HTR-8/SVneo (cell line): ENCODE data around the gene TBC1D9B.

Experiments
- DNase-seq: peaks from one replicate; pipeline ENCODE4 v3.0.0; 2011; ENCODE audit warnings: low spot score, mixed read lengths; ENCODE audit not compliant: insufficient read length
- FAIRE-seq: peaks from 2 replicates; lab custom pipeline; 2011; peaks lifted over from hg19 to GRCh38; lab: Jason Lieb, UNC

The TBC1D9B gene

GRCh38 chr5:179887802-179888201, 19.9 kb downstream of the TBC1D9B start:
- DNase-seq = no peak

GRCh38 chr5:179887095-179887494, 20.6 kb downstream of the TBC1D9B start:
- FAIRE-seq (no peak), DNase-seq (no peak)

More at GRCh38 chr5:179887802-179888201, 19.9 kb downstream of the TBC1D9B start:
- no peak for FAIRE-seq

- DNase-seq (no peak), FAIRE-seq (no peak)
Observed at GRCh38 chr5:179886190-179886911, 21.3 kb downstream of the TBC1D9B start.

GRCh38 chr5:179885491-179886090, 22.1 kb downstream of the TBC1D9B start:
- DNase-seq (no peak), FAIRE-seq (no peak)

- FAIRE-seq (no peak), DNase-seq (no peak)
Observed at GRCh38 chr5:179883163-179883562, 24.5 kb downstream of the TBC1D9B start.

- DNase-seq = no peak
- no peak for FAIRE-seq
Observed at GRCh38 chr5:179882338-179882737, 25.4 kb downstream of the TBC1D9B start.

- no peak for FAIRE-seq
- no peak for DNase-seq
Observed at GRCh38 chr5:179880848-179881590, 26.7 kb downstream of the TBC1D9B start.

- no peak for FAIRE-seq
- no peak for DNase-seq
Observed at GRCh38 chr5:179880066-179880650, 27.5 kb downstream of the TBC1D9B start.

DNA sequence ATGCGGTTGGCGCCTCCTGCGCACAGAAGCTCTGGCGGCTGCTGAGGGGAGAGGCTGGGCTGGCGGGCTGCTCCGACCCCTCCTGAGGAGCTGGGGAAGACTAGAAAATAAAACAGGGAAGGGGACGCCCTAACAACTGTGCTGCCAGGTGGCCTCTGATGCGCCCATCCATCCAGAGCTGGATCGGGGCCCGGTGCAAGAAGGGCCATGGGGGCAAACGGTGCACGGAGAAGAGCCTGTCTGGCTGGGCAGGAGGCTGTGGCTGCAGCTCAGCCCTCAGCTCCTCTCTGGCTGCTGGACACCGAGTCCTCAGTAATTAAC, 28.0 kb downstream of the TBC1D9B start:
- DNase-seq (no peak), FAIRE-seq (no peak)

- DNase-seq (no peak), FAIRE-seq (no peak)
Observed at GRCh38 chr5:179879003-179879689, 28.6 kb downstream of the TBC1D9B start.

- DNase-seq (no peak), FAIRE-seq (no peak)
Observed at GRCh38 chr5:179878222-179879002, 29.3 kb downstream of the TBC1D9B start.

DNA sequence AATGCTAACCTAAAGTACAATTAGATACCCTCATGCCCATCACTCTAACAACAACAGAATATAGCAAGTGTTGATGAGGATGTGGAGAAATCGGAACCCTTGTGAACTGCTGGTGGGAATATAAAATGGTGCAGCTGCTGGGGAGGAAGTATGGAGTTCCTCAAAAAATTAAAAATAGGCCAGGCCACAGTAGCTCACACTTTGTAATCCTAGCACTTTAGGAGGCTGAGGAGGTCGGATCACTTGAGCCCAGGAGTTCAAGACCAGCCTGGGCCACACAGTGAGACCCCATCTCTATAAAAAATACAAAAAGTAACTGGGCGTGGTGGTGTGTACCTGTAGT, 31.1 kb downstream of the TBC1D9B start:
- FAIRE-seq = no peak

DNA sequence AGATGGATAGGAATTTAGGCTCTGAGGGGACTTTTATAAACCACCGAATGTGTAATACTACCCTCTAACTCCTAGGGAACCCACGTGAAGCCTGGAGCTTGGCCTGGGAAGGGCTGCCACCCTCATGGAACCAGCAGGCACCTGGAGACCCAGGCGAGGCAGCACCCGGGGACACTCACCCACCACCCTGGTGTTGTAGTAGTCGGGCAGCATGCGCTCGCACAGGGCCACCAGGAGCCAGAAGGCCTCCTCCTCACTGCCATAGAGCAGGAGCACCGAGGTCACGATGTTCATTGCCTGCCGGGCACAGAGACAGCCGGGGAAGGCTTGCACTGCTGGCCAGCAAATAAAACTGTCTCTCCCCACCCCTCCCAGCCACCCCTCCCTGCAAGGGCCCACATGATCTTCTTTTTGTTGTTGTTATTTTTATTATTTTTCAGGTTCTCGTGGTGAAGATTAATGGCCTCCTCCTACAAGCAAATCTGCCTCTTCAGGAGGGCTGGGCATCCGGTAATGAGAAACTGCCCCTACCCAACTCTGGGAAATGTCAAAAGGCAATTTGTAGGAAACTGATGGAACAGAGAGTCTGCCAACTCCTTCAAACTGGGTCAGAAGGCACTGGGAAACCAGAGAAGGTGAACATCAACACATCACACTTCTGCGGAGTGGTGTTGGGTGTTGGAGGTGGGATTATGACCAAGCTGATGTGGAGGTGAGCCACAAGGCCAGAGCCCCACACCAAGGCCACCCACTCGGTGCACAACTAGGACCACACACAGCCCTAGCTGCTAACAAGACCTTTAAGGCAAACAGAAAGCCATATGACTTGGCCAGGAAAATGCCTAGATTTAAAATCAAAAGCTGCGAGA, 31.7 kb downstream of the TBC1D9B start:
- DNase-seq = no peak
- FAIRE-seq = no peak

More for the DNA sequence above, 31.1 kb downstream of the TBC1D9B start:
- no peak for DNase-seq

GRCh38 chr5:179874536-179875292, 33.0 kb downstream of the TBC1D9B start:
- no peak for FAIRE-seq
- no peak for DNase-seq

GRCh38 chr5:179874136-179874535, 33.6 kb downstream of the TBC1D9B start:
- no peak for FAIRE-seq
- DNase-seq = no peak

DNA sequence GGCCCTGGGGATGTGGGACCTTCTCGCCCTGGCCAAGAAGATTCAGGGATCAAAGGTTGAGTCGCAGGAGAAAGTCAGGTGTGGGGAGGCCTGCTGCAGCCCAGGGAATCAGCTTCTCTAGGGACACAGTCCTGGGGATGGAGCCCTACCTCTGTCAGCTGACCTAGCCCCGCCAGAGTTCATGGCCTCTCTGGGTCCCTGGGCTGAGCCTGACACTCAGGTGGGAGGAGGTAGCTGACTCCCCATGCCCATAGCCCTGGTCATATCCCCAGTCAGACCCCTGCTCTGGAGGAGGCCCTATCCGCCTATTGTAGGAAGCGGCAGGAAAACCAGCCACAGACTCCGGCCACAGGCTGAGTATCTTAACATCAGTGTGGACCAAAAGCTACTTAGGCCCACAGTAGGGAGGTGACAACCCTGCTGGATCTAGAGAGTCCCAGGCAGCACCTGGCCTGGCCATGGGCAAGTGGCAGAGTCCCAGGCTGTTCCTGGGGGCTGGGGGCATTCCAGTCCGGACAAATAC, 34.0 kb downstream of the TBC1D9B start:
- no peak for FAIRE-seq
- no peak for DNase-seq

DNA sequence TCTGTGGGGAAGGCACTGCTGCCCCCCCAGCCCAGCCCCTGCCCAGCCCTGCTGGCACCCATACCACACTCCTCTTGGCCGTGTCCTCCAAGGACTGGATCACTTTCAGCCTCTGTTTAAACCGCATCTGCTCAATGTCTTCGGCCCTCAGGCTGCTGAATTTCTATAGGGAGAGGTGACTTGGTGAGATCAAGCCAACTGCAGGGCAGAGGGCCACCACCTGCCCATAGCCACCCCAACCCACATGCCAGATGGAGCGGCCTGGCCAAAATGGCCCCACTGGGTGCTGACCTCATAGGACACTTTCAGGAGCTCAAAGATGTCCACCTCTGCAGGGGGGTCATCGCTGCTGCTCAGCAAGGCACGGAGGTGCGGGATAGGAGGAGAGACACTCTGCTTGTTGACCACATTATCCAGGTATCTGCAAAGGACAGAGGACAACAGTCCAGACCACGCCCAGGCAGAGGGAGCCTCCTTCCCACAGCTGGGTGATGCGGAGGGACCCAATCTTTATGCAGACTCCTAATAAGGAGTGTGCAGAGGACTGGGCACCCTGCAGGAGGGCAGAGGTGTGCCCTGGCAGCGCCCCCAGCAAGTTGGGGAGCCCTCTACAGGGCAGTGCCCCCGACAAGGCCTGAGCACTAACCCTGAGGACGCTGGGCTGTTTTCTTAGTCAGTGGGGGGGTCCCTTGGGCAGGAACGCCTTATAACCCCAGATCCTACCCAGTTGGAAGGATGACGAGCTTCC, 34.7 kb downstream of the TBC1D9B start:
- FAIRE-seq = no peak
- DNase-seq = no peak
